ENCODE results near the gene ADAMTS7.
A peak's percentile ranks its signal among the peaks of the same experiment; 100 is the strongest.
"Not testable (repeated sequence)": the region's sequence is repeated elsewhere in the genome, so short reads cannot be mapped to it uniquely, and the experiment has no call there.

The ADAMTS7 gene

DNA sequence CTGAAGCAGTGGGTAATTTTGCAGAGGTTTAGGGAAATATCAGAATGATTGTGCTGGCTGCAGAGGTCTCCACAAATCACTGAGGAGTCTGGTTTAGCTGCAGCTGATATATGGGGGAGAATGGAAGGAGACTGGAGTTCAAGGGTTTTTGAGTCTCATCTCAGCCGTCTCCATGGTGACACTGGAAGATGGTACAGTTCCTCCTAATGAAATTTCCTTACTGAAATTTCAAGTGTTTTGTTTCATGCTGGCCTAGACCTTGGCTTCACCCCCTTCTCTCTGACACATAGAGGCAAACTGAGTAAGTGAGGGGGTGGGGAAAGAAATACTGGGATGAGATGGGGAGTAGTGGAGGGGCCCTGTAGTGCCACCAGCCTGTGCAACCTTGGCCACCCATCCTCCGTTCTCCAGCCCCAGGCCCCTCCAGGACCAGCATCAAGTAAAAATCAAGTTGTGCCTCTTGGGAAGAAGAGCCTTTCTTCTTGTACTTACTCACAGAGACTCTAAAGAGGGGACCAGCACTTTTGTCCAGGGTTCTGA lies 43.6 kb upstream of the ADAMTS7 start:
- Histone ChIP-seq H3K9me3 (ENCODE audit: insufficient read depth, low read length, severe bottlenecking) (no peaks in the 10 kb centered on the region), H3K4me2 (ENCODE audit: insufficient read depth, low read length) (no peak overlapping the region), H4K20me1 (ENCODE audit: insufficient read depth, low read length) (no peaks in the 10 kb centered on the region), H3K4me1 (ENCODE audit: insufficient read depth, low read length) (no peaks in the 10 kb centered on the region), H3K4me3 (ENCODE audit: low read depth in 1 of 2, low read length in 2 of 2) (no peak overlapping the region), H2AFZ (ENCODE audit: low read depth, low read length) (no peak overlapping the region), H3K36me3 (ENCODE audit: insufficient read depth, low read length) (no peaks in the 10 kb centered on the region), H3K79me2 (ENCODE audit: insufficient read depth, low read length) (no peaks in the 10 kb centered on the region), H3K27me3 (ENCODE audit: insufficient read depth, low read length, poor library complexity) (no peaks in the 10 kb centered on the region), H3K9ac (ENCODE audit: low read depth, low read length) (no peak overlapping the region), H3K27ac (ENCODE audit: low read length) (no peak overlapping the region)
- no peak for DNase-seq
- ATAC-seq (ENCODE audit: insufficient read depth, low read depth): no peak
- TF ChIP-seq EZH2 (IDR thresholded peaks at IDR 0.05; ENCODE audit: borderline replicate concordance, low read depth, low read length, severe bottlenecking): no peak
- TF ChIP-seq, protein P1, sequence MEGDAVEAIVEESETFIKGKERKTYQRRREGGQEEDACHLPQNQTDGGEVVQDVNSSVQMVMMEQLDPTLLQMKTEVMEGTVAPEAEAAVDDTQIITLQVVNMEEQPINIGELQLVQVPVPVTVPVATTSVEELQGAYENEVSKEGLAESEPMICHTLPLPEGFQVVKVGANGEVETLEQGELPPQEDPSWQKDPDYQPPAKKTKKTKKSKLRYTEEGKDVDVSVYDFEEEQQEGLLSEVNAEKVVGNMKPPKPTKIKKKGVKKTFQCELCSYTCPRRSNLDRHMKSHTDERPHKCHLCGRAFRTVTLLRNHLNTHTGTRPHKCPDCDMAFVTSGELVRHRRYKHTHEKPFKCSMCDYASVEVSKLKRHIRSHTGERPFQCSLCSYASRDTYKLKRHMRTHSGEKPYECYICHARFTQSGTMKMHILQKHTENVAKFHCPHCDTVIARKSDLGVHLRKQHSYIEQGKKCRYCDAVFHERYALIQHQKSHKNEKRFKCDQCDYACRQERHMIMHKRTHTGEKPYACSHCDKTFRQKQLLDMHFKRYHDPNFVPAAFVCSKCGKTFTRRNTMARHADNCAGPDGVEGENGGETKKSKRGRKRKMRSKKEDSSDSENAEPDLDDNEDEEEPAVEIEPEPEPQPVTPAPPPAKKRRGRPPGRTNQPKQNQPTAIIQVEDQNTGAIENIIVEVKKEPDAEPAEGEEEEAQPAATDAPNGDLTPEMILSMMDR (IDR thresholded peaks at IDR 0.05; ENCODE audit: borderline replicate concordance, extremely low read depth, low read length, poor library complexity, severe bottlenecking): no peak

DNA sequence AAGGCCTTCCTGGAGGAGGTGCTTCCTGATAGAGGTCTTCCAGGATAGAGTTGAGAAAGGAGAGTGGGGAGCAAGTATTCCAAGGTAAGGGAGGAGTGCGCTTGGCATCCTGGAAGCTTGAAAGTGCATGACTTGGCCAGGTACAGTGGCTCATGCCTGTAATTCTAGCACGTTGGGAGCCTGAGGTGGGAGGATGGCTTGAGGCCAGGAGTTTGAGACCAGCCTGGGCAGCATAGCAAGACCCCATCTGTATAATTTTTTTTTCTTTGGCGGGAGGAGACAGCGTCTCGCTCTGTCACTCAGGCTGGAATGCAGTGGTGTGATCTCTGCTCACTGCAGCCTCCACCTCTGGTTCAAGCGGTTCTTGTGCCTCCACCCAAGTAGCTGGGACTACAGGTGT lies 42.2 kb upstream of the ADAMTS7 start:
- ATAC-seq (ENCODE audit: insufficient read depth, low read depth) (no peak), DNase-seq (no peak)
- Histone ChIP-seq H3K79me2 (ENCODE audit: insufficient read depth, low read length) (no peaks in the 10 kb centered on the region), H3K27ac (ENCODE audit: low read length) (no peak overlapping the region), H3K9me3 (ENCODE audit: insufficient read depth, low read length, severe bottlenecking) (no peaks in the 10 kb centered on the region), H3K9ac (ENCODE audit: low read depth, low read length) (no peak overlapping the region), H3K4me1 (ENCODE audit: insufficient read depth, low read length) (no peaks in the 10 kb centered on the region), H4K20me1 (ENCODE audit: insufficient read depth, low read length) (no peaks in the 10 kb centered on the region), H3K36me3 (ENCODE audit: insufficient read depth, low read length) (no peaks in the 10 kb centered on the region), H3K4me2 (ENCODE audit: insufficient read depth, low read length) (no peak overlapping the region), H3K27me3 (ENCODE audit: insufficient read depth, low read length, poor library complexity) (no peaks in the 10 kb centered on the region), H2AFZ (ENCODE audit: low read depth, low read length) (no peak overlapping the region), H3K4me3 (ENCODE audit: low read depth in 1 of 2, low read length in 2 of 2) (no peak overlapping the region)
- TF ChIP-seq EZH2 (IDR thresholded peaks at IDR 0.05; ENCODE audit: borderline replicate concordance, low read depth, low read length, severe bottlenecking): no peak

DNA sequence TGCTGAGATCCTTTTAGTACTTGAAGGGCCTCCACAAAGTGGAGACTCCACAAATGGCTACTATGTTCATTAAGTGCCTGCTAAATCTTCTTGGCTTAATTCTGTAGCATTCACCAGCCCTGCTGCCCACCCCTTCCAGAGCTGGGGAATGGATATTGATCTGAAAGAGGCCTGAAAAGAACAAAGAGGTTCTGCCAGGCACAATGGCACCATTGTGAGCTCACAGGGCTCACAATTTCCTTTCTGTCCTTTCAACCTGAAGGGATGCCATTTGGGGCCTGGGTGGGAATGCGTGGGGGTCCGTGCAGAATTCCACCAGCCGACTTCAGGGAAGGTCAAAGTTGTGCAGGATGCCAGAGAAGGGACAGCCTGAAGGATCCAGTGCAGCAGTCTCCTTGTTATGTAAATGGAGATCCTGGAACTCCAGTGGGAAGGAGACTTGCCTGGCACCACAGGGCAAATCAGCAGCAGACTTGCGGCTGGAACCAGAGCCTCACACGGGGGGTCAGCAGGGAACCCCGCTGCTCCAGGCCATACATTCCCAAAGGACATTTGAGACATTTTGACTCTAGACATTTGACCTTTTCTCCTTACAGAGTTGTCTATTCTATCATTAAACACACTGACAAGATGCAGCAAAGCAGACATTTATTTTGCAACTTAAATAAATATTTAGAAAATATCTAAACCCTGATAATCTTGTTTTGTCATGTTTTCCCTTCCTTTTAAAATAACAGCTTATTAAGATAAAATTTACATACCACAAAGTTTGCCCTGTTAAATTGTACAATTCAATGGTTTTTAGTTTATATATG lies 39.9 kb upstream of the ADAMTS7 start:
- Histone ChIP-seq H4K20me1 (ENCODE audit: insufficient read depth, low read length) (no peaks in the 10 kb centered on the region), H3K4me1 (ENCODE audit: insufficient read depth, low read length) (no peaks in the 10 kb centered on the region), H3K36me3 (ENCODE audit: insufficient read depth, low read length) (no peaks in the 10 kb centered on the region), H3K4me2 (ENCODE audit: insufficient read depth, low read length) (no peak overlapping the region), H3K9ac (ENCODE audit: low read depth, low read length) (no peak overlapping the region), H2AFZ (ENCODE audit: low read depth, low read length) (no peak overlapping the region), H3K27ac (ENCODE audit: low read length) (no peak overlapping the region), H3K79me2 (ENCODE audit: insufficient read depth, low read length) (no peaks in the 10 kb centered on the region), H3K9me3 (ENCODE audit: insufficient read depth, low read length, severe bottlenecking) (no peaks in the 10 kb centered on the region), H3K27me3 (ENCODE audit: insufficient read depth, low read length, poor library complexity) (no peaks in the 10 kb centered on the region), H3K4me3 (ENCODE audit: low read depth in 1 of 2, low read length in 2 of 2) (no peak overlapping the region)
- TF ChIP-seq EZH2 (IDR thresholded peaks at IDR 0.05; ENCODE audit: borderline replicate concordance, low read depth, low read length, severe bottlenecking): no peak
- TF ChIP-seq, protein P1 (IDR thresholded peaks at IDR 0.05; ENCODE audit: borderline replicate concordance, extremely low read depth, low read length, poor library complexity, severe bottlenecking): no peak
- ATAC-seq (ENCODE audit: insufficient read depth, low read depth) (no peak), DNase-seq (no peak)

DNA sequence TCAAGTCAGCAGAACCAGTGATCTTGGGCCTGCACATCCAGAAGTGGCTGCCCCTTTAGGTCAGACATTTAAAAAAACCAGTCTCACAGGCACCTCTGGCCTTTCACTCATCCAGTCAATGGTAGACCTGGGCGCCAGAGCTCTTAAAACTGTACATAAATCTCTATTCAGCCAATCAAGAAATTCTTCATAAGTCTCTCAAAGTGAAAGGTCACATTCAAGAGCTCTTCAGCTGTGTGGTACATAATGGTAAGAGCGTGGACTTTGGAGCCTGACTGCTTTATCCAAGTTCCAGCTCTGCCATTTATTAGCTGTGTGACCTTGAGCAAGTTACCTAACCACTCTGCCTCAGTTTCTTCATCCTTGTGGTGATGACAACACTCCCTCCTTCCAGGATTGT lies 39.1 kb upstream of the ADAMTS7 start:
- DNase-seq: no peak

DNA sequence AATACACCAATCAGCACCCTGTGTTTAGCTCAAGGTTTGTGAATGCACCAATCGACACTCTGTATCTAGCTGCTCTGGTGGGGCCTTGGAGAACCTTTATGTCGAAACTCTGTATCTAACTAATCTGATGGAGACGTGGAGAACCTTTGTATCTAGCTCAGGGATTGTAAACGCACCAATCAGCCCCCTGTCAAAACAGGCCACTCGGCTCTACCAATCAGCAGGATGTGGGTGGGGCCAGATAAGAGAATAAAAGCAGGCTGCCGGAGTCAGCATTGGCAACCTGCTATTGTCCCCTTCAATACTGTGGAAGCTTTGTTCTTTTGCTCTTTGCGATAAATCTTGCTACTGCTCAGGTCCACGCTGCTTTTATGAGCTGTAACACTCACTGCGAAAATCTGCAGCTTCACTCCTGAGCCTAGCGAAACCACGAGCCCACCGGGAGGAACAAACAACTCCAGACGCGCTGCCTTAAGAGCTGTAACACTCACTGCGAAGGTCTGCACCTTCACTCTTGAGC lies 36.2 kb upstream of the ADAMTS7 start:
- H3K27ac ChIP-seq (ENCODE audit: low read length); H2AFZ ChIP-seq (ENCODE audit: low read depth, low read length); H3K4me2 ChIP-seq (ENCODE audit: insufficient read depth, low read length); ATAC-seq (ENCODE audit: insufficient read depth, low read depth); H3K27me3 ChIP-seq (ENCODE audit: insufficient read depth, low read length, poor library complexity); H3K79me2 ChIP-seq (ENCODE audit: insufficient read depth, low read length); H4K20me1 ChIP-seq (ENCODE audit: insufficient read depth, low read length); H3K4me3 ChIP-seq (ENCODE audit: low read depth in 1 of 2, low read length in 2 of 2); H3K9ac ChIP-seq (ENCODE audit: low read depth, low read length); H3K4me1 ChIP-seq (ENCODE audit: insufficient read depth, low read length); H3K36me3 ChIP-seq (ENCODE audit: insufficient read depth, low read length); H3K9me3 ChIP-seq (ENCODE audit: insufficient read depth, low read length, severe bottlenecking): not testable (repeated sequence)
- DNase-seq: peak; percentile 7

More for the DNA sequence above, 39.1 kb upstream of the ADAMTS7 start:
- no peak overlapping the region for H2AFZ ChIP-seq (ENCODE audit: low read depth, low read length)
- no peak overlapping the region for H3K4me2 ChIP-seq (ENCODE audit: insufficient read depth, low read length)
- H3K27me3 ChIP-seq (ENCODE audit: insufficient read depth, low read length, poor library complexity): no peaks in the 10 kb centered on the region
- no peak for ATAC-seq (ENCODE audit: insufficient read depth, low read depth)
- no peak overlapping the region for H3K9ac ChIP-seq (ENCODE audit: low read depth, low read length)
- no peaks in the 10 kb centered on the region for H3K4me1 ChIP-seq (ENCODE audit: insufficient read depth, low read length)
- no peaks in the 10 kb centered on the region for H3K79me2 ChIP-seq (ENCODE audit: insufficient read depth, low read length)
- no peaks in the 10 kb centered on the region for H3K36me3 ChIP-seq (ENCODE audit: insufficient read depth, low read length)
- no peaks in the 10 kb centered on the region for H4K20me1 ChIP-seq (ENCODE audit: insufficient read depth, low read length)
- no peak for TF ChIP-seq EZH2 (IDR thresholded peaks at IDR 0.05; ENCODE audit: borderline replicate concordance, low read depth, low read length, severe bottlenecking)
- TF ChIP-seq, protein P1 (IDR thresholded peaks at IDR 0.05; ENCODE audit: borderline replicate concordance, extremely low read depth, low read length, poor library complexity, severe bottlenecking): no peak
- H3K4me3 ChIP-seq (ENCODE audit: low read depth in 1 of 2, low read length in 2 of 2): no peak overlapping the region
- no peak overlapping the region for H3K27ac ChIP-seq (ENCODE audit: low read length)
- no peaks in the 10 kb centered on the region for H3K9me3 ChIP-seq (ENCODE audit: insufficient read depth, low read length, severe bottlenecking)
